ENCODE data around the gene SLAIN2.

GRCh38 chr4:48315728-48316630 lies 25.4 kb upstream of the SLAIN2 start:
- TF ChIP-seq SUZ12 (IDR thresholded peaks at IDR 0.05; ENCODE audit: extremely low read depth, insufficient read depth, insufficient read length) = no peak
- TF ChIP-seq ZNF274 (IDR thresholded peaks at IDR 0.05; ENCODE audit: low read depth, low read length) = no peak

Measured in NT2/D1 (cell line).